H1 (cell line): ENCODE data around the gene CDK19. TPM values are rescaled to one million over a fixed set of nuclear protein-coding genes. Genes with fewer than 3 reads are reported as not detected.

Experiments
- CTCF ChIA-PET: fragments of 300-600 bp; sonication (Branson Sonifier 250); formaldehyde crosslinking; loops from one replicate; lab custom pipeline; 2021; ENCODE audit not compliant: partially characterized antibody; lab: Charles Lee
- POLR2A ChIA-PET: fragments of 300-600 bp; sonication (Branson Sonifier 250); formaldehyde crosslinking; loops from one replicate; lab custom pipeline; 2021; ENCODE audit warnings: inconsistent platforms; ENCODE audit not compliant: partially characterized antibody; lab: Charles Lee
- DNase-seq, 2 experiments: peaks; one replicate each; pipeline versions ENCODE4 v3.0.0 to v3.0.0-alpha.2; 2010 to 2022; ENCODE audit warnings: low spot score in 2 of 2, low read depth in 1 of 2, mixed read lengths in 1 of 2
- FAIRE-seq: peaks from 2 replicates; lab custom pipeline; 2011; peaks lifted over from hg19 to GRCh38; lab: Jason Lieb, UNC
- H2AFZ ChIP-seq: 2 replicates; pipeline ENCODE4 v1.8.1; 2012; ENCODE audit warnings: low read length, inconsistent platforms
- H2AK5ac ChIP-seq: 2 replicates; pipeline ENCODE4 v1.6.1; 2013; ENCODE audit warnings: low read depth, low read length
- H2BK120ac ChIP-seq: replicated peaks from 2 replicates; pipeline ENCODE3; 2013; ENCODE audit warnings: low read depth, low read length, inconsistent platforms
- H2BK12ac ChIP-seq: 2 replicates; pipeline ENCODE4 v1.6.1; 2013; ENCODE audit warnings: low read depth, low read length
- H2BK15ac ChIP-seq: 2 replicates; pipeline ENCODE4 v1.6.1; 2013; ENCODE audit warnings: low read length
- H2BK20ac ChIP-seq: 2 replicates; pipeline ENCODE4 v1.6.1; 2013; ENCODE audit warnings: low read length
- H2BK5ac ChIP-seq: 2 replicates; pipeline ENCODE4 v1.6.1; 2013; ENCODE audit warnings: low read depth, low read length
- H3K14ac ChIP-seq: 2 replicates; pipeline ENCODE4 v1.6.1; 2013; ENCODE audit warnings: inconsistent platforms; ENCODE audit not compliant: insufficient read length
- H3K18ac ChIP-seq: 2 replicates; pipeline ENCODE4 v1.6.1; 2013; ENCODE audit warnings: low read length; ENCODE audit errors: extremely low read depth
- H3K23ac ChIP-seq: 2 replicates; pipeline ENCODE4 v1.6.1; 2013; ENCODE audit warnings: inconsistent platforms; ENCODE audit not compliant: insufficient read length
- H3K23me2 ChIP-seq: 2 replicates; pipeline ENCODE4 v1.6.1; 2013; ENCODE audit warnings: low read depth, low read length
- H3K27ac ChIP-seq: 2 replicates; pipeline ENCODE4 v1.6.1; 2011; ENCODE audit warnings: low read depth, low read length, inconsistent platforms
- H3K27me3 ChIP-seq, 4 experiments: replicated peaks in 1 of 4; 1 replicate in 1 of 4; 2 replicates in 3 of 4; pipeline versions ENCODE4 v1.6.1 to v1.8.1; 2011 to 2013; ENCODE audit warnings: low read length in 3 of 4, mild to moderate bottlenecking in 3 of 4, inconsistent platforms in 2 of 4, mixed read lengths in 2 of 4, moderate library complexity in 1 of 4; ENCODE audit not compliant: control insufficient read depth in 3 of 4, insufficient read depth in 3 of 4; ENCODE audit errors: extremely low read depth in 1 of 4
- H3K36me3 ChIP-seq, 4 experiments: 2 replicates each; pipeline versions ENCODE4 v1.6.1 to v1.8.1; 2011 to 2013; ENCODE audit warnings: mild to moderate bottlenecking in 4 of 4, low read length in 3 of 4, moderate library complexity in 2 of 4, control low read depth in 1 of 4, inconsistent platforms in 1 of 4; ENCODE audit not compliant: insufficient read depth in 4 of 4, control insufficient read depth in 2 of 4
- H3K4ac ChIP-seq: replicated peaks from 2 replicates; pipeline ENCODE3; 2013; ENCODE audit warnings: low read length, low read depth, mixed read lengths, inconsistent platforms; ENCODE audit not compliant: insufficient read length
- H3K4me1 ChIP-seq, 4 experiments: replicated peaks in 1 of 4; 1 replicate in 1 of 4; 2 replicates in 3 of 4; pipeline versions ENCODE4 v1.6.1 to v1.8.1; 2011 to 2013; ENCODE audit warnings: low read length in 3 of 4, inconsistent platforms in 2 of 4, mixed read lengths in 1 of 4; ENCODE audit not compliant: insufficient read depth in 4 of 4, control insufficient read depth in 3 of 4
- H3K4me2 ChIP-seq, 2 experiments: 2 replicates each; pipeline versions ENCODE4 v1.6.1 to v1.8.1; 2011 to 2013; ENCODE audit warnings: low read depth in 2 of 2, low read length in 2 of 2, control low read depth in 1 of 2, inconsistent platforms in 1 of 2, mild to moderate bottlenecking in 1 of 2; ENCODE audit not compliant: insufficient read depth in 1 of 2
- H3K4me3 ChIP-seq, 4 experiments: fragments of 200-600, 300-600 bp in 1 of 4; sonication (generic), shearing (Covaris generic), sonication (Bioruptor Twin) in 1 of 4; 2 replicates each; pipeline versions ENCODE4 v1.5.1 to v1.8.1; 2011 to 2016; ENCODE audit warnings: low read length in 4 of 4, low read depth in 3 of 4, control low read depth in 2 of 4, inconsistent platforms in 2 of 4, mild to moderate bottlenecking in 2 of 4, mixed read lengths in 1 of 4, moderate library complexity in 1 of 4; ENCODE audit not compliant: insufficient read depth in 2 of 4; ENCODE audit errors: extremely low read depth in 1 of 4
- H3K56ac ChIP-seq: replicated peaks from 2 replicates; pipeline ENCODE3; 2013; ENCODE audit warnings: low read depth, mild to moderate bottlenecking, mixed read lengths, low read length, inconsistent platforms; ENCODE audit not compliant: insufficient read length
- H3K79me1 ChIP-seq: 2 replicates; pipeline ENCODE4 v1.6.1; 2013; ENCODE audit warnings: low read depth, low read length, control low read depth
- H3K79me2 ChIP-seq, 2 experiments: 2 replicates each; pipeline versions ENCODE4 v1.6.1 to v1.8.1; 2012 to 2013; ENCODE audit warnings: low read length in 2 of 2, mild to moderate bottlenecking in 2 of 2, inconsistent platforms in 1 of 2; ENCODE audit not compliant: insufficient read depth in 2 of 2, control insufficient read depth in 1 of 2
- H3K9ac ChIP-seq, 4 experiments: replicated peaks in 1 of 4; 1 replicate in 1 of 4; 2 replicates in 3 of 4; pipeline versions ENCODE4 v1.6.1 to v1.8.1; 2011 to 2013; ENCODE audit warnings: low read depth in 3 of 4, low read length in 3 of 4, control low read depth in 2 of 4, mild to moderate bottlenecking in 2 of 4, moderate library complexity in 2 of 4, inconsistent platforms in 1 of 4; ENCODE audit errors: extremely low read depth in 1 of 4
- H3K9me3 ChIP-seq, 2 experiments: 2 replicates each; pipeline versions ENCODE4 v1.6.1 to v1.8.1; 2012 to 2013; ENCODE audit warnings: mild to moderate bottlenecking in 2 of 2, moderate library complexity in 2 of 2, control low read depth in 1 of 2, inconsistent platforms in 1 of 2, low read depth in 1 of 2, low read length in 1 of 2, mixed read lengths in 1 of 2; ENCODE audit not compliant: insufficient read depth in 2 of 2
- H4K20me1 ChIP-seq, 2 experiments: replicated peaks in 1 of 2; 2 replicates each; pipeline versions ENCODE3 to v1.8.1; 2011 to 2013; ENCODE audit warnings: inconsistent platforms in 2 of 2, low read length in 2 of 2, mild to moderate bottlenecking in 1 of 2; ENCODE audit not compliant: insufficient read depth in 2 of 2, control insufficient read depth in 1 of 2
- H4K5ac ChIP-seq: 2 replicates; pipeline ENCODE4 v1.6.1; 2013; ENCODE audit warnings: low read length, low read depth, mixed read lengths, inconsistent platforms; ENCODE audit not compliant: insufficient read length
- H4K8ac ChIP-seq: 2 replicates; pipeline ENCODE4 v1.8.0; 2013; ENCODE audit warnings: mild to moderate bottlenecking, moderate library complexity, low read length, inconsistent platforms; ENCODE audit not compliant: insufficient read depth; ENCODE audit errors: extremely low read depth
- H4K91ac ChIP-seq: replicated peaks from 2 replicates; pipeline ENCODE3; 2013; ENCODE audit warnings: low read length, mixed read lengths, inconsistent platforms; ENCODE audit not compliant: insufficient read length
- CBX8 ChIP-seq: fragments of 300-800, 300-1000 bp; sonication (generic); IDR thresholded peaks from 2 replicates; pipeline ENCODE4 v1.7.1; 2016; ENCODE audit warnings: low read depth, low read length, borderline replicate concordance
- CHD1 ChIP-seq: IDR thresholded peaks from 2 replicates; pipeline ENCODE4 v1.6.1; 2012; ENCODE audit warnings: low read depth, low read length, improper control_type of control experiment
- GTF2F1 ChIP-seq: IDR thresholded peaks from 2 replicates; pipeline ENCODE4 v1.6.1; 2012; ENCODE audit warnings: low read depth, low read length, improper control_type of control experiment, borderline replicate concordance
- HDAC2 ChIP-seq, 2 experiments: fragments of 300-600 bp in 1 of 2; sonication (generic) in 1 of 2; IDR thresholded peaks; 2 replicates each; pipeline ENCODE4 v1.6.1; 2011 to 2012; ENCODE audit warnings: low read depth in 2 of 2, low read length in 2 of 2, mild to moderate bottlenecking in 2 of 2, moderate library complexity in 2 of 2, borderline replicate concordance in 1 of 2, inconsistent platforms in 1 of 2
- KDM1A ChIP-seq: fragments of 200-600, 300-600 bp; sonication (generic); IDR thresholded peaks from 2 replicates; pipeline ENCODE4 v1.7.1; 2016; ENCODE audit warnings: mild to moderate bottlenecking, low read length, borderline replicate concordance
- RXRA ChIP-seq: IDR thresholded peaks from 2 replicates; pipeline ENCODE4 v1.6.1; 2011; ENCODE audit warnings: low read depth, mild to moderate bottlenecking, low read length, moderate library complexity; ENCODE audit not compliant: insufficient read depth
- SIRT6 ChIP-seq: IDR thresholded peaks from one replicate; pipeline ENCODE4 v1.7.1; 2012; ENCODE audit warnings: low read length, inconsistent platforms
- SP1 ChIP-seq: IDR thresholded peaks from 2 replicates; pipeline ENCODE4 v1.6.1; 2011; ENCODE audit warnings: low read depth, low read length
- TAF7 ChIP-seq: optimal IDR thresholded peaks from 2 replicates; pipeline ENCODE3; 2011; ENCODE audit warnings: low read depth, mild to moderate bottlenecking, inconsistent platforms, low read length, moderate library complexity, borderline replicate concordance
- TCF12 ChIP-seq: IDR thresholded peaks from 2 replicates; pipeline ENCODE4 v1.6.1; 2011; ENCODE audit warnings: low read depth, mild to moderate bottlenecking, low read length
- ZNF274 ChIP-seq: IDR thresholded peaks from 2 replicates; pipeline ENCODE4 v1.7.0; 2012; ENCODE audit warnings: low read length, borderline replicate concordance; ENCODE audit errors: extremely low read depth
- WGBS, 2 experiments: shearing (Covaris generic) in 1 of 2; methylation state at CpG; one replicate each; pipeline versions ENCODE4 v1.1.6 to v1.1.7; 2013 to 2015; ENCODE audit warnings: low lambda C conversion rate in 2 of 2, mixed read lengths in 2 of 2, inconsistent platforms in 1 of 2, low coverage in 1 of 2, missing lambda C conversion rate in 1 of 2; ENCODE audit not compliant: insufficient replicate concordance in 2 of 2, insufficient coverage in 1 of 2, insufficient read length in 1 of 2; ENCODE audit errors: extremely low coverage in 1 of 2, missing lambda C conversion rate in 1 of 2; 5-methylcytosine and 5-hydroxymethylcytosine counted together
- polyA plus RNA-seq, 7 experiments: library from polyadenylated mRNA; depleted of rRNA in 3 of 7; stranded (reverse) in 5 of 7; unstranded in 2 of 7; fragments of >200 nt in 5 of 7; fragments of 200-250 nt in 2 of 7; gene quantifications; 1 replicate in 5 of 7; 2 replicates in 1 of 7; 4 replicates in 1 of 7; pipeline versions ENCODE4 v1.2.1 to v1.2.3, GENCODE V29; 2011 to 2013; ENCODE audit warnings: missing spikeins in 2 of 7, mixed read lengths in 2 of 7
- total RNA-seq: library from RNA; stranded (reverse); fragmentation: NEBNext Ultra II Directional; extraction: Animal tissue kit (Norgen Biotek cat#: 25700); gene quantifications from 2 replicates; pipeline ENCODE4 v1.2.1, GENCODE V29; 2021
- TF ChIP-seq, protein P1 (sequence below), 3 experiments: IDR thresholded peaks; 1 replicate in 2 of 3; 2 replicates in 1 of 3; pipeline versions ENCODE4 v1.5.1 to v1.6.1; 2011; ENCODE audit warnings: low read length in 3 of 3, mild to moderate bottlenecking in 3 of 3, inconsistent platforms in 2 of 3, low read depth in 1 of 3, moderate library complexity in 1 of 3; ENCODE audit not compliant: insufficient read depth in 1 of 3; ENCODE audit errors: control extremely low read depth in 1 of 3

Gene CDK19
- total and polyA plus RNA-seq, 2 of the 8 experiments (the other 6 are each of a cell fraction or from before 2014, with no cell fraction given): 4.9 to 12.6 TPM

DNA sequence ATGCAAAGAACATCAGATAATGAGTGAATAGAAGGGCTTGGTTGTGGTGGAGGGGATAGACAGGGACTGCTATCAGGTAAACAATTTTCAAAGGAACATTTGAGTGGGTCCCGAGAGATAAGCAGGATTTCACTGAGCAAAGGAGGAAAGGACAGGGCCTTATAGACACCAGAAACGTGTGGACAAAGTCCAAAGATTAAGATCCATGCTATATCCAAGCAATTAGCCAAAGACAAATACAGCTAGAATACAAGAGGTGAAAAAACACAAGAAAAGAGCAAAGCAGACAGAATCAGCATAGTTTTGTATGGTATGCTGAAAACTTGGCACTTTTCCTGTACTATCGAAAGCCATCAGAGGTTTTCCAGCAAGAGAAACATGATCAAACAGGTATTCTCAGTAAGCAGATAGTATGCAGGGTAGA is 59.8 kb downstream of the CDK19 start:
- no peak overlapping the region for H3K4ac ChIP-seq
- no peak overlapping the region for H4K91ac ChIP-seq
- H3K23ac ChIP-seq: no peak overlapping the region
- DNase-seq: no peak
- H4K20me1 ChIP-seq: no peaks in the 10 kb centered on the region
- H2BK12ac ChIP-seq: no peak overlapping the region
- ChIA-PET CTCF (interaction anchor here (0.6 to 1.1 kb wide), 2 partner anchors 58 to 123 kb away, joined by 3 read pairs; no protein-coding TSS in a partner anchor), POLR2A (no interaction called here)
- no peak overlapping the region for H3K27ac ChIP-seq
- no peak overlapping the region for H2AK5ac ChIP-seq
- no peaks in the 10 kb centered on the region for H3K79me1 ChIP-seq
- no peak for FAIRE-seq
- no peaks in the 10 kb centered on the region for H3K23me2 ChIP-seq
- H3K4me1 ChIP-seq: no peaks in the 10 kb centered on the region
- no peak overlapping the region for H3K14ac ChIP-seq
- 86% methylated on average over 3 of the region's 3 CpGs; no CpG with 5 or more reads in 1 of the 2 experiments for WGBS, 2 experiments
- H3K79me2 ChIP-seq: no peaks in the 10 kb centered on the region
- no peaks in the 10 kb centered on the region for H3K9me3 ChIP-seq
- H2BK15ac ChIP-seq: no peak overlapping the region
- no peak overlapping the region for H2AFZ ChIP-seq
- no peak overlapping the region for H3K56ac ChIP-seq
- no peaks in the 10 kb centered on the region for H3K36me3 ChIP-seq
- H3K4me2 ChIP-seq: no peak overlapping the region
- no peak overlapping the region for H3K18ac ChIP-seq
- H4K5ac ChIP-seq: no peak overlapping the region
- H3K4me3 ChIP-seq: no peak overlapping the region
- H2BK20ac ChIP-seq: no peak overlapping the region
- H2BK120ac ChIP-seq: no peak overlapping the region
- H2BK5ac ChIP-seq: no peak overlapping the region
- H4K8ac ChIP-seq: no peak overlapping the region
- H3K9ac ChIP-seq: no peak overlapping the region
- no peaks in the 10 kb centered on the region for H3K27me3 ChIP-seq
- TF ChIP-seq GTF2F1: no peak
- TF ChIP-seq TAF7: no peak
- no peak for TF ChIP-seq SIRT6
- no peak for TF ChIP-seq HDAC2 (IDR thresholded peaks at IDR 0.05; ENCODE audit: borderline replicate concordance in 1 of 2, low read depth in 2 of 2, low read length in 2 of 2)
- TF ChIP-seq KDM1A: no peak
- TF ChIP-seq SP1: no peak
- TF ChIP-seq CHD1: no peak
- TF ChIP-seq RXRA: no peak
- no peak for TF ChIP-seq ZNF274
- no peak for TF ChIP-seq CBX8
- TF ChIP-seq TCF12: no peak
- TF ChIP-seq, protein P1, sequence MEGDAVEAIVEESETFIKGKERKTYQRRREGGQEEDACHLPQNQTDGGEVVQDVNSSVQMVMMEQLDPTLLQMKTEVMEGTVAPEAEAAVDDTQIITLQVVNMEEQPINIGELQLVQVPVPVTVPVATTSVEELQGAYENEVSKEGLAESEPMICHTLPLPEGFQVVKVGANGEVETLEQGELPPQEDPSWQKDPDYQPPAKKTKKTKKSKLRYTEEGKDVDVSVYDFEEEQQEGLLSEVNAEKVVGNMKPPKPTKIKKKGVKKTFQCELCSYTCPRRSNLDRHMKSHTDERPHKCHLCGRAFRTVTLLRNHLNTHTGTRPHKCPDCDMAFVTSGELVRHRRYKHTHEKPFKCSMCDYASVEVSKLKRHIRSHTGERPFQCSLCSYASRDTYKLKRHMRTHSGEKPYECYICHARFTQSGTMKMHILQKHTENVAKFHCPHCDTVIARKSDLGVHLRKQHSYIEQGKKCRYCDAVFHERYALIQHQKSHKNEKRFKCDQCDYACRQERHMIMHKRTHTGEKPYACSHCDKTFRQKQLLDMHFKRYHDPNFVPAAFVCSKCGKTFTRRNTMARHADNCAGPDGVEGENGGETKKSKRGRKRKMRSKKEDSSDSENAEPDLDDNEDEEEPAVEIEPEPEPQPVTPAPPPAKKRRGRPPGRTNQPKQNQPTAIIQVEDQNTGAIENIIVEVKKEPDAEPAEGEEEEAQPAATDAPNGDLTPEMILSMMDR (IDR thresholded peaks at IDR 0.05; ENCODE audit: control extremely low read depth in 1 of 3, insufficient read depth in 1 of 3, low read depth in 1 of 3, low read length in 3 of 3): no peak
